ENCODE measurements around the gene ZNF554. TPM values are rescaled to one million over a fixed set of nuclear protein-coding genes. Genes with fewer than 3 reads are reported as not detected.
"Not testable (repeated sequence)": the region's sequence is repeated elsewhere in the genome, so short reads cannot be mapped to it uniquely, and the experiment has no call there.

ZNF554 gene
- total RNA-seq, 1 experiment from 2014 or later, result 3.3 TPM

- H3F3A ChIP-seq (ENCODE audit: insufficient read depth, low read depth), result peaks cover 4% of the 10 kb centered on the region; the same call in 1 of the 2 replicates
- H3K9me3 ChIP-seq (ENCODE audit: insufficient read depth, low read depth), result no peaks in the 10 kb centered on the region
- H3K4me2 ChIP-seq, result no peak overlapping the region
- no peak for DNase-seq
- TF ChIP-seq CTCF (conservative IDR thresholded peaks at IDR 0.05) (no peak), EZH2 (IDR thresholded peaks at IDR 0.05; ENCODE audit: low read depth) (no peak)
- no peak overlapping the region for H3K27ac ChIP-seq
- no peak overlapping the region for H3K4me3 ChIP-seq
- intact Hi-C loops (cut with micrococcal nuclease; ENCODE audit: unreplicated experiment), result no loop called here
- ChIA-PET CTCF (no interaction called here), POLR2A (ENCODE audit: unreplicated experiment) (no interaction called here)
- H3K79me2 ChIP-seq (ENCODE audit: low read depth), result no peaks in the 10 kb centered on the region
- no TSS peak for BruUV-seq (replicated peaks)
- H2AFZ ChIP-seq, result no peak overlapping the region
- H3K4me1 ChIP-seq (replicated peaks; ENCODE audit: insufficient read depth), result no peaks in the 10 kb centered on the region
- H4K20me1 ChIP-seq (ENCODE audit: insufficient read depth), result no peaks in the 10 kb centered on the region
- no peaks in the 10 kb centered on the region for H3K36me3 ChIP-seq (ENCODE audit: low read depth)
- no peaks in the 10 kb centered on the region for H3K9me2 ChIP-seq (ENCODE audit: insufficient read depth)
- no peaks in the 10 kb centered on the region for H3K27me3 ChIP-seq (ENCODE audit: insufficient read depth, low read depth)
These were observed 3.7 kb upstream of the ZNF554 start for GRCh38 chr19:2815923-2816322.

- no peak overlapping the region for H3K4me3 ChIP-seq
- TF ChIP-seq CTCF (conservative IDR thresholded peaks at IDR 0.05) (no peak), EZH2 (IDR thresholded peaks at IDR 0.05; ENCODE audit: low read depth) (no peak)
- intact Hi-C loops (cut with micrococcal nuclease; ENCODE audit: unreplicated experiment), result no loop called here
- no peak overlapping the region for H3K4me2 ChIP-seq
- ChIA-PET POLR2A (ENCODE audit: unreplicated experiment) (no interaction called here), CTCF (no interaction called here)
- H3K27me3 ChIP-seq (ENCODE audit: insufficient read depth, low read depth), result no peaks in the 10 kb centered on the region
- no peak overlapping the region for H2AFZ ChIP-seq
- no peak for DNase-seq
- no peaks in the 10 kb centered on the region for H3K9me3 ChIP-seq (ENCODE audit: insufficient read depth, low read depth)
- H3K36me3 ChIP-seq (ENCODE audit: low read depth), result no peaks in the 10 kb centered on the region
- no peaks in the 10 kb centered on the region for H3K4me1 ChIP-seq (replicated peaks; ENCODE audit: insufficient read depth)
- BruUV-seq (replicated peaks), result no TSS peak
- no peaks in the 10 kb centered on the region for H3K9me2 ChIP-seq (ENCODE audit: insufficient read depth)
- H4K20me1 ChIP-seq (ENCODE audit: insufficient read depth), result no peaks in the 10 kb centered on the region
- H3F3A ChIP-seq (ENCODE audit: insufficient read depth, low read depth), result peaks cover 4% of the 10 kb centered on the region; the same call in 1 of the 2 replicates
- H3K79me2 ChIP-seq (ENCODE audit: low read depth), result no peaks in the 10 kb centered on the region
- H3K27ac ChIP-seq, result 0 out of 2 replicates have a peak overlapping the region, but pooled peaks have one; percentile 53
These were observed 3.0 kb upstream of the ZNF554 start for GRCh38 chr19:2816641-2817040.

GRCh38 chr19:2817237-2817829 is 2.3 kb upstream of the ZNF554 start:
- H4K20me1 ChIP-seq (ENCODE audit: insufficient read depth); H3K27me3 ChIP-seq (ENCODE audit: insufficient read depth, low read depth); CTCF ChIA-PET; H3K4me2 ChIP-seq; BruUV-seq (replicated peaks); H3K4me1 ChIP-seq (replicated peaks; ENCODE audit: insufficient read depth); POLR2A ChIA-PET (ENCODE audit: unreplicated experiment); intact Hi-C loops (cut with micrococcal nuclease; ENCODE audit: unreplicated experiment); H2AFZ ChIP-seq; H3K9me3 ChIP-seq (ENCODE audit: insufficient read depth, low read depth); H3F3A ChIP-seq (ENCODE audit: insufficient read depth, low read depth); H3K79me2 ChIP-seq (ENCODE audit: low read depth); H3K4me3 ChIP-seq; H3K9me2 ChIP-seq (ENCODE audit: insufficient read depth); H3K36me3 ChIP-seq (ENCODE audit: low read depth): not testable (repeated sequence)
- peak; percentile 16 to 36 for DNase-seq
- H3K27ac ChIP-seq, result peak overlapping the region; percentile 53; the same call in 1 of the 2 replicates

Measured in PC-9 (cell line).